PFSK-1 (cell line): ENCODE results near the gene DAB2.

Experiments used
- FOXP2 ChIP-seq: optimal IDR thresholded peaks from 2 replicates; pipeline ENCODE3; 2011; ENCODE audit warnings: borderline replicate concordance, control low read depth, inconsistent platforms; ENCODE audit not compliant: insufficient read depth; ENCODE audit errors: extremely low read length, extremely low read depth
- POLR2AphosphoS5 ChIP-seq: IDR thresholded peaks from 2 replicates; pipeline ENCODE4 v1.6.1; 2012; ENCODE audit warnings: low read depth, mild to moderate bottlenecking, control low read depth, low read length, moderate library complexity
- SIN3A ChIP-seq: IDR thresholded peaks from 2 replicates; pipeline ENCODE4 v1.6.1; 2012; ENCODE audit warnings: mild to moderate bottlenecking, low read length, moderate library complexity, borderline replicate concordance; ENCODE audit not compliant: insufficient read depth
- TAF1 ChIP-seq: IDR thresholded peaks from 2 replicates; pipeline ENCODE4 v1.6.1; 2012; ENCODE audit warnings: low read length, control low read depth, borderline replicate concordance; ENCODE audit not compliant: insufficient read depth
- TF ChIP-seq, protein P1 (sequence below), 2 experiments: IDR thresholded peaks; 2 replicates each; pipeline versions ENCODE4 v1.6.1 to v1.8.0; 2011 to 2012; ENCODE audit warnings: low read depth in 2 of 2, low read length in 2 of 2, control low read depth in 1 of 2, inconsistent platforms in 1 of 2, mild to moderate bottlenecking in 1 of 2, moderate library complexity in 1 of 2; ENCODE audit not compliant: insufficient read depth in 1 of 2

Gene DAB2

DNA sequence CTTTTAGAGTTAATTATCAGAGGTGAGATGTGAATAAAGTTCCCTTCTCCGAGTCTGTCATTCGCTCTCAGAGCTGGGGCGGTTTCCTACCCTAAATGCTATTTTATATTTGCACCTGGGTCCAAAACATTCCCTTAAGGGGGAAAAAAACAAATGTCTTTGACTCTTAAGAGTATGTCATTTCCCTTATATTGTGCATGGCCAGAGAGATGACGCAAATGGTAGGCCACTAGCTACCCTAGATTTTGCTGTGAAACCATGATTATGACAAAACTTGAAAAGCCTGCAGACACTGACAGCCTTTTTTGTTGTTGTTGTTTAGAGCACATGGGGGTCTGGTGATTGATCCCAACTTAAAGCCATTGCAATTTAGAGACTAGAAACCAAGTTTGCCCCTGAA, 12.8 kb downstream of the DAB2 start:
- TF ChIP-seq, protein P1, sequence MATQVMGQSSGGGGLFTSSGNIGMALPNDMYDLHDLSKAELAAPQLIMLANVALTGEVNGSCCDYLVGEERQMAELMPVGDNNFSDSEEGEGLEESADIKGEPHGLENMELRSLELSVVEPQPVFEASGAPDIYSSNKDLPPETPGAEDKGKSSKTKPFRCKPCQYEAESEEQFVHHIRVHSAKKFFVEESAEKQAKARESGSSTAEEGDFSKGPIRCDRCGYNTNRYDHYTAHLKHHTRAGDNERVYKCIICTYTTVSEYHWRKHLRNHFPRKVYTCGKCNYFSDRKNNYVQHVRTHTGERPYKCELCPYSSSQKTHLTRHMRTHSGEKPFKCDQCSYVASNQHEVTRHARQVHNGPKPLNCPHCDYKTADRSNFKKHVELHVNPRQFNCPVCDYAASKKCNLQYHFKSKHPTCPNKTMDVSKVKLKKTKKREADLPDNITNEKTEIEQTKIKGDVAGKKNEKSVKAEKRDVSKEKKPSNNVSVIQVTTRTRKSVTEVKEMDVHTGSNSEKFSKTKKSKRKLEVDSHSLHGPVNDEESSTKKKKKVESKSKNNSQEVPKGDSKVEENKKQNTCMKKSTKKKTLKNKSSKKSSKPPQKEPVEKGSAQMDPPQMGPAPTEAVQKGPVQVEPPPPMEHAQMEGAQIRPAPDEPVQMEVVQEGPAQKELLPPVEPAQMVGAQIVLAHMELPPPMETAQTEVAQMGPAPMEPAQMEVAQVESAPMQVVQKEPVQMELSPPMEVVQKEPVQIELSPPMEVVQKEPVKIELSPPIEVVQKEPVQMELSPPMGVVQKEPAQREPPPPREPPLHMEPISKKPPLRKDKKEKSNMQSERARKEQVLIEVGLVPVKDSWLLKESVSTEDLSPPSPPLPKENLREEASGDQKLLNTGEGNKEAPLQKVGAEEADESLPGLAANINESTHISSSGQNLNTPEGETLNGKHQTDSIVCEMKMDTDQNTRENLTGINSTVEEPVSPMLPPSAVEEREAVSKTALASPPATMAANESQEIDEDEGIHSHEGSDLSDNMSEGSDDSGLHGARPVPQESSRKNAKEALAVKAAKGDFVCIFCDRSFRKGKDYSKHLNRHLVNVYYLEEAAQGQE (IDR thresholded peaks at IDR 0.05; ENCODE audit: insufficient read depth in 1 of 2, low read depth in 2 of 2, low read length in 2 of 2) = no peak
- no peak for TF ChIP-seq SIN3A

DNA sequence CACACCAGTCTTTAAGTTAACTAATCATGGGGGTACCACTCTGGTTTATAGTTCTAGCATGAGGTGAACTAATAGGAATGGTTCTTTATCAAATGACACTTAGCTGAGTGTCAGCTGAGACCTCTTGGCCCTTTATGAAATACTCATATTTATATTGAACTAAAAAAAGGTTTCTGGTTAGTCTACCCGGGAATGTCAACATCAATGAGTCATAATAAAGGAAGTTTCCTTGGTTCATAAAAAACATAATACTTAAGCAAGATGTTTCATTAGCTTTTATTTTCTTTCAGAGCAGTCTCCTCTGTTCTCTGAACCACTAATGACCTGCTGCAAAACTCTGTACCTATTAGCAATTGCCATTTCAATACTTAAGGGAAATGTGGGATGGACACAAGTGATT, 13.7 kb downstream of the DAB2 start:
- TF ChIP-seq TAF1 (no peak), POLR2AphosphoS5 (no peak), SIN3A (no peak), FOXP2 (no peak)
- TF ChIP-seq, protein P1 (IDR thresholded peaks at IDR 0.05; ENCODE audit: insufficient read depth in 1 of 2, low read depth in 2 of 2, low read length in 2 of 2) = no peak

DNA sequence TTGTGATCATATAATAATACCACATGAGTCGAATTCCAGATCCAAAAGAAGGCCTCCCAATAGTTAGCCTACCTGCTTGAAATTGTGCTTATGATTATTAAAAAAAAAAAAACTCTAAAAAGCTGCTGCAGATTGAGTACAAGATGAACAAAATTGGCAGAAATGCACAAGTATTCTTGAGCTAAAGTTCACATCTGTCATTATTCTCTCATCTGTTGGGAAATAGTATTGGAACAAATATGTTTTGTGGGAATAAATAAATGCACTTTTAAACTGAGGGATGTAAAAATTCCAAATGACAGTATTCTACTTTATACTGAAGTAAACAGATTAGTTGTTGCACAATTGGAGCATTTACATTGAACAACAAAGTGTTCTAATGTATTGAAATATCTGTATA, 15.7 kb downstream of the DAB2 start:
- TF ChIP-seq, protein P1 (IDR thresholded peaks at IDR 0.05; ENCODE audit: insufficient read depth in 1 of 2, low read depth in 2 of 2, low read length in 2 of 2) = no peak

DNA sequence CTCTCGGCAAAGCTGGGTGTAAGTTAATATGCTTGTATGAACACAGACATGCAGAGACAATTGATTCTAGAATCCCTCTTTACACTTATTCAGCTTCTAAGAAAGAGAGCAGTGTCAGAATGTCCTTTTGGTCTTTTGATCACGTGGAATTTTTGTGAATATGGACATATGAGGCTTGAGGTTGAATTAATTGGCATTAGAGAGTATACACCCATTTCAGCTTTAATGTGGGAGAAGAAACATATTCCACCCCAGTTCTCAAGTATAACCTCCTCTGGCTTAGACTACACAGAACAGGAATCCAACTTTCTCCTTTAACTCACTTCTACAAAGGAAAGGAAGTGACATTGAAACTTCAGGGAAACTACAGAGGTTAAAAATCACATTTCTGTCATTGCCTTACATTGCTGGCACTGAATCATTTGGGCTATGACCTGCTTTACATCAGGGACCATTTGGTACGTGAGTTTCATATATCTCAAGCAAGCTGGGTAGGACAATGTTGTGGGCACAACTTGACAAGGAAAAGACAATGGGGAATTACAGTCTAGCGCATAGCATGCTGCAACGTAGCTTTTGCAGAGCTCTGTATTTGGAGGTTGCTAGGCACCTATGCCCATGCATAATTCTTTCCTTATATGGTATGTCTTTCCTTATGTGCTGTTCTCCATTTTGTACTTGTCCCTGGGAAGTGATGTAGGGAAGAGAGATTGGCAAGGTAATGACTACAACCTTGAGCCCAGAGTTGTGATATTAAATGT, 19.5 kb downstream of the DAB2 start:
- TF ChIP-seq SIN3A (no peak), POLR2AphosphoS5 (no peak), TAF1 (no peak), FOXP2 (no peak)
- TF ChIP-seq, protein P1 (IDR thresholded peaks at IDR 0.05; ENCODE audit: insufficient read depth in 1 of 2, low read depth in 2 of 2, low read length in 2 of 2) = no peak
